Measurements from ENCODE around the gene LINS1.

LINS1 gene

DNA sequence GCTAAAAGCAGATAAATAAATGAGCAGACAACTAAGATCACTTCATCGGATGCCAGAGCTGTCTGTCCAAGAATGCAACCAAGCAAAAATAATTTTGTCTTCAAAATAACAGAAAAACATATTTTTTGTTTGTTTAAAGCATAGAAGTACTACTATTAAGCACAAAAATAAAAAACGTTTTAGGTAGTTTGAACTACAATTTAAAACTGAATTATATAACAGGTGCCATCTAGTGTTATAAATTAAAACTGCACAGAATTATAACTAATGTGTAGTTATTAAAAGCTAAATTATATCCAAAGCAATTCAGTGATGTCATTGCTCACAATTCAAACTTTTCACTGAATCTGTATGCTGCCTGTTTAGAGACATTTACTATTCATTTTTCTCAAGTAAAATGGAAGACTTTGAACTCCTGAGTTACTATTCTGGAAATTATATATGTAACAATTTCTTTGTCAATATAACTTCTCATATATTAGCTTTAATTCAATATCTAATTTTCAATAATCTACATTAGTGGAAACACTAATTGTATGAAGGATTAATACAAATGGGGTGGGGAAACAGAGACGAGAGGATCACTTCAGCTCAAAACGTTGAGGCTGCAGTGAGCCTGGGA lies 29.5 kb downstream of the LINS1 start:
- no peak for DNase-seq (ENCODE audit: extremely low read depth, insufficient read length)
- Histone ChIP-seq H3K4me3 (replicated peaks; ENCODE audit: low read depth, low read length) (no peak overlapping the region), H3K36me3 (ENCODE audit: control insufficient read depth, insufficient read depth, low read length) (peaks cover 8% of the 10 kb centered on the region), H3K27me3 (replicated peaks; ENCODE audit: control insufficient read depth, insufficient read depth, low read length) (no peaks in the 10 kb centered on the region)
- TF ChIP-seq, protein P1, sequence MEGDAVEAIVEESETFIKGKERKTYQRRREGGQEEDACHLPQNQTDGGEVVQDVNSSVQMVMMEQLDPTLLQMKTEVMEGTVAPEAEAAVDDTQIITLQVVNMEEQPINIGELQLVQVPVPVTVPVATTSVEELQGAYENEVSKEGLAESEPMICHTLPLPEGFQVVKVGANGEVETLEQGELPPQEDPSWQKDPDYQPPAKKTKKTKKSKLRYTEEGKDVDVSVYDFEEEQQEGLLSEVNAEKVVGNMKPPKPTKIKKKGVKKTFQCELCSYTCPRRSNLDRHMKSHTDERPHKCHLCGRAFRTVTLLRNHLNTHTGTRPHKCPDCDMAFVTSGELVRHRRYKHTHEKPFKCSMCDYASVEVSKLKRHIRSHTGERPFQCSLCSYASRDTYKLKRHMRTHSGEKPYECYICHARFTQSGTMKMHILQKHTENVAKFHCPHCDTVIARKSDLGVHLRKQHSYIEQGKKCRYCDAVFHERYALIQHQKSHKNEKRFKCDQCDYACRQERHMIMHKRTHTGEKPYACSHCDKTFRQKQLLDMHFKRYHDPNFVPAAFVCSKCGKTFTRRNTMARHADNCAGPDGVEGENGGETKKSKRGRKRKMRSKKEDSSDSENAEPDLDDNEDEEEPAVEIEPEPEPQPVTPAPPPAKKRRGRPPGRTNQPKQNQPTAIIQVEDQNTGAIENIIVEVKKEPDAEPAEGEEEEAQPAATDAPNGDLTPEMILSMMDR (IDR thresholded peaks at IDR 0.05; ENCODE audit: insufficient read depth, low read length, poor library complexity, severe bottlenecking) = peak; percentile 30

GRCh38 chr15:100571592-100572167 lies 30.3 kb downstream of the LINS1 start:
- no peak for DNase-seq (ENCODE audit: extremely low read depth, insufficient read length)
- Histone ChIP-seq H3K4me3 (replicated peaks; ENCODE audit: low read depth, low read length) (no peak overlapping the region), H3K27me3 (replicated peaks; ENCODE audit: control insufficient read depth, insufficient read depth, low read length) (no peaks in the 10 kb centered on the region), H3K36me3 (ENCODE audit: control insufficient read depth, insufficient read depth, low read length) (peaks cover 8% of the 10 kb centered on the region)
- TF ChIP-seq, protein P1 (IDR thresholded peaks at IDR 0.05; ENCODE audit: insufficient read depth, low read length, poor library complexity, severe bottlenecking) = no peak

- TF ChIP-seq, protein P1 (IDR thresholded peaks at IDR 0.05; ENCODE audit: insufficient read depth, low read length, poor library complexity, severe bottlenecking) = no peak
Measured at GRCh38 chr15:100570735-100571313, 31.2 kb downstream of the LINS1 start.

GRCh38 chr15:100570275-100570674 lies 31.7 kb downstream of the LINS1 start:
- no peaks in the 10 kb centered on the region for H3K27me3 ChIP-seq (replicated peaks; ENCODE audit: control insufficient read depth, insufficient read depth, low read length)
- no peak overlapping the region for H3K4me3 ChIP-seq (replicated peaks; ENCODE audit: low read depth, low read length)
- TF ChIP-seq, protein P1 (IDR thresholded peaks at IDR 0.05; ENCODE audit: insufficient read depth, low read length, poor library complexity, severe bottlenecking) = no peak
- H3K36me3 ChIP-seq (ENCODE audit: control insufficient read depth, insufficient read depth, low read length) = peaks cover 8% of the 10 kb centered on the region
- no peak for DNase-seq (ENCODE audit: extremely low read depth, insufficient read length)

More at GRCh38 chr15:100570735-100571313, 31.2 kb downstream of the LINS1 start:
- H3K27me3 ChIP-seq (replicated peaks; ENCODE audit: control insufficient read depth, insufficient read depth, low read length) = no peaks in the 10 kb centered on the region
- no peak overlapping the region for H3K4me3 ChIP-seq (replicated peaks; ENCODE audit: low read depth, low read length)
- peaks cover 8% of the 10 kb centered on the region for H3K36me3 ChIP-seq (ENCODE audit: control insufficient read depth, insufficient read depth, low read length)
- peak; percentile 18 for DNase-seq (ENCODE audit: extremely low read depth, insufficient read length)

GRCh38 chr15:100569391-100569790 lies 32.6 kb downstream of the LINS1 start:
- Histone ChIP-seq H3K4me3 (replicated peaks; ENCODE audit: low read depth, low read length) (no peak overlapping the region), H3K36me3 (ENCODE audit: control insufficient read depth, insufficient read depth, low read length) (peaks cover 8% of the 10 kb centered on the region), H3K27me3 (replicated peaks; ENCODE audit: control insufficient read depth, insufficient read depth, low read length) (no peaks in the 10 kb centered on the region)
- DNase-seq (ENCODE audit: extremely low read depth, insufficient read length) = no peak
- TF ChIP-seq, protein P1 (IDR thresholded peaks at IDR 0.05; ENCODE audit: insufficient read depth, low read length, poor library complexity, severe bottlenecking) = no peak
